ENCODE data around the gene BCL2L1.

DNA sequence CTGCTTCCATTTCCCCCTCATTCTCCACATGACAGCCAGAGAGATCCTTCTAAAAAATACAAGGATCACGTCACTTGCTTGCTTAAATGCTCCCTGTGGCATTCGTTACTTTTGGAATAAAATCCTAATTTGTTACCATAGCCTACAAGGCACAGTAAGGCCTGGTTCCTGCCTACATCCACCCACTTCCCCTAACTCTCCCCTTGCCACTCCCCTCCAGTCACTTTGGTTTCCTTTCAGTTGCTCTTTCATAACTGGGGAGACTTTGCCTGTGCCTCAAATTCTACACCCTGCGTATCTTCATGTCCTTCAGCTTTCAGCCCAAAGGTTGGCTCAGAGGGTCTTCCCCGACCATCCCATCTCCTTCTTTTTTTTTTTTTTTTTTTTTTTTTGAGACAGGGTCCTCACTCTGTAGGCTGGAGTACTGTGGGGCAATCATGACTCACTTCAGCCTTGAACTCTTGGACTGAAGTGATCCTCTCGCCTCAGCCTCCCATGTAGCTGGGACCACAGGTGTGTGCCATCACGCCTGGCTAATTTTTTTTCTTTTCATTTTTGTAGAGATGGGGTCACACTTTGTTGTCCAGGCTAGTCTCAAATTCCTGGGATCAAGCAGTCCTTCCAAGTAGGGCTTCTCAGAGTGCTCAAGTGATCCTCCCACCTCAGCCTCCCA is 105.1 kb downstream of the BCL2L1 start:
- TF ChIP-seq, protein P1, sequence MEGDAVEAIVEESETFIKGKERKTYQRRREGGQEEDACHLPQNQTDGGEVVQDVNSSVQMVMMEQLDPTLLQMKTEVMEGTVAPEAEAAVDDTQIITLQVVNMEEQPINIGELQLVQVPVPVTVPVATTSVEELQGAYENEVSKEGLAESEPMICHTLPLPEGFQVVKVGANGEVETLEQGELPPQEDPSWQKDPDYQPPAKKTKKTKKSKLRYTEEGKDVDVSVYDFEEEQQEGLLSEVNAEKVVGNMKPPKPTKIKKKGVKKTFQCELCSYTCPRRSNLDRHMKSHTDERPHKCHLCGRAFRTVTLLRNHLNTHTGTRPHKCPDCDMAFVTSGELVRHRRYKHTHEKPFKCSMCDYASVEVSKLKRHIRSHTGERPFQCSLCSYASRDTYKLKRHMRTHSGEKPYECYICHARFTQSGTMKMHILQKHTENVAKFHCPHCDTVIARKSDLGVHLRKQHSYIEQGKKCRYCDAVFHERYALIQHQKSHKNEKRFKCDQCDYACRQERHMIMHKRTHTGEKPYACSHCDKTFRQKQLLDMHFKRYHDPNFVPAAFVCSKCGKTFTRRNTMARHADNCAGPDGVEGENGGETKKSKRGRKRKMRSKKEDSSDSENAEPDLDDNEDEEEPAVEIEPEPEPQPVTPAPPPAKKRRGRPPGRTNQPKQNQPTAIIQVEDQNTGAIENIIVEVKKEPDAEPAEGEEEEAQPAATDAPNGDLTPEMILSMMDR (IDR thresholded peaks at IDR 0.05): no peak
- TF ChIP-seq EZH2 (IDR thresholded peaks at IDR 0.05) (no peak), EZH2phosphoT487 (IDR thresholded peaks at IDR 0.05) (no peak)

Measured in neural progenitor cell (in vitro differentiated cells).